ENCODE data around the gene RPN2. TPM values are rescaled to one million over a fixed set of nuclear protein-coding genes. Genes with fewer than 3 reads are reported as not detected.

Gene RPN2
- total and polyA plus RNA-seq, 4 donors, result 88.9 to 286 (median 189) TPM

DNA sequence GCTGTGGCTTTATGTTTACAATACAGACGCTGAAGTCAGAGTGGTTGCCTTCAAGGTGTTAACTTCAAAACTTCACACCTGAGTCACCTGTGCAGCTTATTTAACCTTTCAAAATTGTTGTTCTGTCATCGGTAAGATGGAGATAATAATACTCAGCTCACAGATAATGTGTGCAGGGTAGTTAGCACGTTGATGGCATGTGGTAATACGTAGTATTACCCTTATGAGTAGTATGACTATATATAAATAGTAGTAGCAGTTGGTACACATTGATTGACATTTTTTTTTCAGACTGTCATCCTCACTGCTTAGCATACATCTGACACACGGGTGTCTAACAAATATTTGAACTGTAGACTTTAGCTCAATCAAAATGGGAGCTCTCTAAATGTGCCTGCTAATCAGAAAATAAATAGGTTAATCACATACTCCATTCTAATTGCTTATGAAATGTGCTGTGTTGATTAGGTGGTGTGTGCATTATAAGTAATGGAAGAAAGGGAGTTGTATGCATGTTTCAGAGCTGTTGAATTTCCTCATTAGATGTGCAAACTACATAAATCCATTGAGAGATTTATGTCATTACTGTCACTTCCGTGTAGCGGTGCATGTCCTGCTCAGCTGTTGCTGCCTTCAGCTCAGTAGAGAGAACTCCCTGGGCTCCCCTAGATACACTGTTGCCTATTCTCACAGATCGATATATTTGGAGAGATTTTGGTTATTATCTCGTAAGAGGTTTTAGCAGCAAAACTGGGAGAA lies 11.4 kb downstream of the RPN2 start:
- Histone ChIP-seq H3K4me1 (ENCODE audit: control insufficient read depth in 5 of 5, insufficient read depth in 5 of 5, low read length in 5 of 5) (peaks cover 0 to 11% (median 5%) of the 10 kb centered on the region in 5 donors), H3K9me3 (ENCODE audit: control insufficient read depth in 4 of 4, insufficient read depth in 3 of 4, low read length in 3 of 4) (no peaks in the 10 kb centered on the region), H3K27me3 (ENCODE audit: control insufficient read depth in 3 of 3, insufficient read depth in 3 of 3, low read length in 2 of 3) (no peaks in the 10 kb centered on the region), H3K9ac (ENCODE audit: insufficient read depth in 1 of 2, low read length in 2 of 2) (no peak overlapping the region), H3K27ac (ENCODE audit: low read depth in 1 of 2, low read length in 1 of 2) (no peak overlapping the region), H3K4me3 (no peak overlapping the region), H3K36me3 (ENCODE audit: control insufficient read depth in 4 of 4, insufficient read depth in 4 of 4, low read length in 4 of 4) (peaks cover 9 to 23% (median 11%) of the 10 kb centered on the region in 4 donors)
- TF ChIP-seq, protein P1, sequence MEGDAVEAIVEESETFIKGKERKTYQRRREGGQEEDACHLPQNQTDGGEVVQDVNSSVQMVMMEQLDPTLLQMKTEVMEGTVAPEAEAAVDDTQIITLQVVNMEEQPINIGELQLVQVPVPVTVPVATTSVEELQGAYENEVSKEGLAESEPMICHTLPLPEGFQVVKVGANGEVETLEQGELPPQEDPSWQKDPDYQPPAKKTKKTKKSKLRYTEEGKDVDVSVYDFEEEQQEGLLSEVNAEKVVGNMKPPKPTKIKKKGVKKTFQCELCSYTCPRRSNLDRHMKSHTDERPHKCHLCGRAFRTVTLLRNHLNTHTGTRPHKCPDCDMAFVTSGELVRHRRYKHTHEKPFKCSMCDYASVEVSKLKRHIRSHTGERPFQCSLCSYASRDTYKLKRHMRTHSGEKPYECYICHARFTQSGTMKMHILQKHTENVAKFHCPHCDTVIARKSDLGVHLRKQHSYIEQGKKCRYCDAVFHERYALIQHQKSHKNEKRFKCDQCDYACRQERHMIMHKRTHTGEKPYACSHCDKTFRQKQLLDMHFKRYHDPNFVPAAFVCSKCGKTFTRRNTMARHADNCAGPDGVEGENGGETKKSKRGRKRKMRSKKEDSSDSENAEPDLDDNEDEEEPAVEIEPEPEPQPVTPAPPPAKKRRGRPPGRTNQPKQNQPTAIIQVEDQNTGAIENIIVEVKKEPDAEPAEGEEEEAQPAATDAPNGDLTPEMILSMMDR (IDR thresholded peaks at IDR 0.05; ENCODE audit: control extremely low read depth, extremely low read depth), result no peak
- ATAC-seq (ENCODE audit: insufficient read depth, low FRiP score) (no peak), DNase-seq (no peak)
- WGBS, 2 donors, result 69 to 76% methylated on average over 9 of the region's 9 CpGs

DNA sequence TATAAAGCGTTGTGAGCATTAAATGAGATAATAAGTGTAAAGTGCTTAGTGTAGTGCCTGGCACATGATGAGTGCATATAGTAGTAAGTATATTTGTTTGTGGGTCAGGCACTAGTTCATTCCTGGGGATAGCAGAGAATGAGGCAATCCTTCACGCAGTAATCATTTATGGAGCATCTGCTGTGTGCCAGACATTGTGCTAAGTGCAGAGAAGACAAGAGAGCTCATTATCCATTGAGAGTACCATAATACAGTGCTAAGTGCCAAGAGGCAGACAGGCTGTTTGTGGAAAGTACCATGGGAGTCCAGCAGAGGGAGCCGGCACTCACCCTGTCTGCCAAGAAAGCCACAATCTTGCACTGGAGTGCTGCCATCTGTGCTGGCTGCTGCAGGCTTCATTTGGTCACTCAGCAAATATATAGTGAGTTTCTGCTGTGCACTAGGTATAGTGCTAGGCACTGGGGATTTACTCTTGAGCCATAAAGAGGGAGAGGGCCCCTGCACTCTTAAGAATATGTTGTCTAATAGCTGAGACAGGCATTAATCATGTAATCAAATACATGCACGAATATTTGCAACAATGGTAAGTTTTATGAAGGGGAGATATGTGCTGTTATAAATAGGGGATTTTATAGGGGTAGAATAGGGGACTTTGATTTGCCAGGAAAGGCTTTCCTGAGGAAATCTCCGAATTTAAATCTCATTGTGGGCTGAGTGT lies 13.2 kb downstream of the RPN2 start:
- TF ChIP-seq, protein P1 (IDR thresholded peaks at IDR 0.05; ENCODE audit: control extremely low read depth, extremely low read depth), result peak; percentile 72
- Histone ChIP-seq H3K27ac (ENCODE audit: low read depth in 1 of 2, low read length in 1 of 2) (no peak overlapping the region), H3K27me3 (ENCODE audit: control insufficient read depth in 3 of 3, insufficient read depth in 3 of 3, low read length in 2 of 3) (no peaks in the 10 kb centered on the region), H3K4me1 (ENCODE audit: control insufficient read depth in 5 of 5, insufficient read depth in 5 of 5, low read length in 5 of 5) (peaks cover 0 to 11% (median 5%) of the 10 kb centered on the region in 5 donors), H3K4me3 (no peak overlapping the region), H3K9ac (ENCODE audit: insufficient read depth in 1 of 2, low read length in 2 of 2) (no peak overlapping the region), H3K9me3 (ENCODE audit: control insufficient read depth in 4 of 4, insufficient read depth in 3 of 4, low read length in 3 of 4) (no peaks in the 10 kb centered on the region), H3K36me3 (ENCODE audit: control insufficient read depth in 4 of 4, insufficient read depth in 4 of 4, low read length in 4 of 4) (peaks cover 3 to 16% (median 5%) of the 10 kb centered on the region in 4 donors)
- WGBS, 2 donors, result 41 to 48% methylated on average over 5 of the region's 5 CpGs
- ATAC-seq (ENCODE audit: insufficient read depth, low FRiP score) (peak; percentile 90), DNase-seq (peak; percentile 93 to 96 (median 93))

DNA sequence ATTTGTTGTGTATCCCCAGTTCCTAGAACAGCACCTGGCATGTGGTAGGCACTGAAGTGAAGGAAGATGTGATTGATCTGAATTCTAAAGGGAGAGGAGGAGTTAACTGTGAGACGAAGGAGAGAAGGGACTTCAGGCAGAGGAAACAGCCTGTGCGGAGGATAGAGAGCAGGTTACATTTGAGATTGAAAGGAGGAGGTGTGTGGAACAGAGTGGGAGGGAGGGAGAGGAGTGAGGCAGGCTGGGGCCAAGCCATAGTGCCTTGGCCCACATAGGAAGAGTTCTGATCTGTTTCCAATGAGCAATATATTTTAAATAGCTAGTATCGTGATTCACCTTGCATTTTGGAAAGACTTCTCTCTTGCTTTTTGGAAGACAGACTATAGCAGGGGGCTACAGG lies 14.1 kb downstream of the RPN2 start:
- H3K27me3 ChIP-seq (ENCODE audit: control insufficient read depth in 3 of 3, insufficient read depth in 3 of 3, low read length in 2 of 3), result no peaks in the 10 kb centered on the region
- TF ChIP-seq, protein P1 (IDR thresholded peaks at IDR 0.05; ENCODE audit: control extremely low read depth, extremely low read depth), result no peak
- DNase-seq, result no peak
- H3K36me3 ChIP-seq (ENCODE audit: control insufficient read depth in 4 of 4, insufficient read depth in 4 of 4, low read length in 4 of 4), result peaks cover 3 to 19% (median 7%) of the 10 kb centered on the region in 4 donors
- WGBS, 2 donors, result 84 to 88% methylated on average over 3 of the region's 3 CpGs
- no peak for ATAC-seq (ENCODE audit: insufficient read depth, low FRiP score)
- no peak overlapping the region for H3K27ac ChIP-seq (ENCODE audit: low read depth in 1 of 2, low read length in 1 of 2)
- H3K9ac ChIP-seq (ENCODE audit: insufficient read depth in 1 of 2, low read length in 2 of 2), result no peak overlapping the region
- no peak overlapping the region for H3K4me3 ChIP-seq
- no peaks in the 10 kb centered on the region for H3K9me3 ChIP-seq (ENCODE audit: control insufficient read depth in 4 of 4, insufficient read depth in 3 of 4, low read length in 3 of 4)
- peaks cover 0 to 11% (median 5%) of the 10 kb centered on the region in 5 donors for H3K4me1 ChIP-seq (ENCODE audit: control insufficient read depth in 5 of 5, insufficient read depth in 5 of 5, low read length in 5 of 5)
